DMS114 treated with DMSO at 0.1 percent for 48 hours (cell line): ENCODE measurements around the gene SYPL1.

Experiments
- DNase-seq: peaks from one replicate; lab custom pipeline; 2025; ENCODE audit not compliant: unreplicated experiment; lab: John Stamatoyannopoulos, UW

The SYPL1 gene

DNA sequence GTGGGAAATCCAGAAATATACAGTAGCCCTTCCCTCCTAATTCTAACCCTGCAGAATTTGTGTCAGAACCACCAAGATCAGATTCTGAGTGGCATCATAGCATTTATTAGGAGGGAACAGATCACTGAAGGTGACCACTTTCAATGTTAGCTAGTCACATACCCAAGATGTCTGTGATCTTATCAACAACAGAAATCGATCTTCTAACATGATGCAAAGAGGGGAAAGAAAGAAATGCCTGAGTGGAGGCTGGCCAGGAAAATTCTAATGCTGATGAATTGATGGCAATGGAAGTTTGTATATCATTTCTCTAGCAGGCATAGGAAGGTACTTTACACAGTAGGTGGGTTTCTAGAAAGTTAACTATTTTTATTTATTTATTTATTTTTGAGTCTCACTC, 10.6 kb upstream of the SYPL1 start:
- no peak for DNase-seq

DNA sequence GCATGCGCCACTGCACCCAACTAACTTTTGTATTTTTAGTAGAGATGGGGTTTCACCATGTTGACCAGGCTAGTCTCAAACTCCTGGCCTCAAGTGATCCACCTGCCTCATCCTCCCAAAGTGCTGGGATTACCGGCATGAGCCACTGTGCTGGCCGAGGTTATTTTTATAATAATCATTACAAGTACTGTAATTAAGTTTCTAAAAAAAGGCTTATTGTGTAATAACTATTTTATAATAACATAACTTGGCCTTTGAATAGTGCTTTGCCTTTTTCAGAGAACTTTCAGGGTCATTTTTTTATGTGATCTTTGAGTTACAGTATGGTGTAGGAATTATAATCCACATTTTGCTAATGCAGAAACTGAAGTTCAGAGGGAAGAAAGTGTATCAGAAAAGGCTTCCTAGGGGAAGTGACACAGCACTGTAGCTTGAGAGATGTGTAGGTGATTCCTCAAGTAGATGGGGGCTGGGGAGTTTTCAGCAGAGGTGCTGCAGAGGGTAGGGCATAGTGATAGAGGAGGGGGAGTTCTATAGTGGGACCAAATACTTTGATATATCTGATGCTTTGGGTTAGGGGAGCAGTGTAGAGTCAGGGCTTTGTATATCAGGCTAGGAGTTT, 9.2 kb upstream of the SYPL1 start:
- DNase-seq = no peak

DNA sequence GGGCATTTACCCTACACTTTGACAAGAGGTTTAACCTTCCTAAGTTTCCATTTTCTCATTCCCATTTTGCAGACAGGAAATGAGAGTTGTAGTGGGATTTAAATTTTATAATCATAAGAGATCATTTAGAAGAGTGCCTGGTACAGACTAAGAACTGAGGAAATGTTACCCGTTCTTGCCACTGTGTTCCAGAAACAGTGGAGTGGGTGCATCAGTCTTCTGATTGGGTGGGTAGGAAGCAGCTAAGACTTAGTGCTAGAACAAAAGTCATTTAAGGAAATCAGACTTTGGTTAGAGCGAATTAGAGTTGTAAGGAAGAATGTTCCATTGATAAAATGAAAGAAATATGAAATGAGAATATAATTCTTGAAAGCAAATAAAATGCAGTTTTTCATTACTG, 8.4 kb upstream of the SYPL1 start:
- DNase-seq = no peak

DNA sequence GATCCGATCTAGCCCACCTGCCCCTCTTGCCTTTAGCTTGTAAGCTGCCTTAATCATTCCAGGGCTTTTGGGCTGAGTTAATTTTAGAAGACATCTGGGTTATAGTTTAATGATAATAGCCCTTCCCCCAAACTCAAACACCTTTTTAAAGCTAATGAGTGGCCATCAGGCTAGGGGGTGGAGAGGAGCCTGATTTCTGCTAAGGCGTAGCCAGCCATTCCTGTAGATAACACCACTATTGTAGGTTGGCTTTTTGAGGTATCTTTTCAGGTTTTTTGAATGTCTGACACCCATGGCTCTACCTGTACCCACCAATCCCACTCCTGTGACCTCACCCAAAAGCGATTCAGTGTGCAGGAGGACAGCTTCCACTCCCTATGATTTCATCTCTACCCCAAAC, 7.6 kb upstream of the SYPL1 start:
- DNase-seq = no peak

DNA sequence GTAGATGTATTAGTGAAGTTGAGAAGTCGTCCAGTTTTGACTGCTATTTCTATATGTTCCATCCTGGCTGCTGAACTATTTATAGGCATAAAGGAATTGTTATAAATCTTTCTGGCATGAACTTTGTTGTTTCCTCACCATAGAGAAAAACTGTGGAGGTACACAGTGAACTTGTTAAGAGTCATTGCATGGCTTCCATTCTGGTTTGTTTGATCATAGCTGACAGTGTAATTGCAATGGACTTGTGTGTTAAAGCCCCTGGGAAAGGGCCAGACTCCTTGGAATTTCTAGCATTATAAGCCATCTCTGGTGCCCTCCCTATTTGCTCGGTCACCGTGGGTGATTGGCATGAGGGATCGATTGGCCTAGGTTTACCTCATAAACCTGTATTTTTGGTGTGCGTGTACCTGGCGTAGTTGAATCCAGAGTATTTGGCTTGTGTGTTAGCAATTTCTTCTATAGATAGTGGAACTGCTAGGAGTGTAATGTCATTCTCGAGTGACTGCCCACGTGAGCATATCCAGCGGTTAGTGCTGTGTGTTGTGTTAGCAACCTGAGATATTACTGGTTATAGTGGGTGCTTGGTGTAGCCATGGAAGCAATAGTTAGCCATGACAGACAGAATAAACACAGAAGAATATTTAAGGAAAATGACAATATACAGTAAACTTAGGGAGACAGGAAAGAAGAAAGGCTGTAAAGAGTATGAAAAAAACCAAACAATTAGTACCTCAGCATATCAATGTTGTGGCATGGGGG, 5.9 kb upstream of the SYPL1 start:
- DNase-seq = no peak

DNA sequence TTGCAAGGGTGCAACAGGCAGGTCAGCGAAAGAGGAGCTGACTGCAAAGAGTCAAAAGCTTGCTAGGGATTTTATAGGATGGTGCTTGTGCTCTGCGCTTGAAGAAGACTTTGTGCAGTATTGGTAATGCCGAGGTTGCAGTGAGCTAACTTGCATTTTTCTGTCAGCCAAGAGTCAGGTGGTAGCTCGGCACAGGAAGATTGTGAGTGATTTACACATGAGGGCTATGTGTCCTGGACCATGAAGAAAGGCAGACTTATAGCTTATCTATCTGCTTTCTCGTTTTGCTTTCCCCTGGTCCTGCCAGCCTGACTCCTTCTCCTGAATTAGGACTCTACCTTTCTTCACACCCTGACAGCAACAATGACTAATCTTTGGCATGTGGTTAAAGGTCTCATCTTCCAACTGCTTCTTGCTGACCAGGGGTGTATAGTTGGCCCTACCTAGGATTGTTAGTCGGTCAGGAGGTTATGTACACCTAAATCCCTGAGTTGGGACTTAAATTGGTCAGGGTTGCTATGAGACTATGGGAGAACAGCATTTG, 4.1 kb upstream of the SYPL1 start:
- no peak for DNase-seq

DNA sequence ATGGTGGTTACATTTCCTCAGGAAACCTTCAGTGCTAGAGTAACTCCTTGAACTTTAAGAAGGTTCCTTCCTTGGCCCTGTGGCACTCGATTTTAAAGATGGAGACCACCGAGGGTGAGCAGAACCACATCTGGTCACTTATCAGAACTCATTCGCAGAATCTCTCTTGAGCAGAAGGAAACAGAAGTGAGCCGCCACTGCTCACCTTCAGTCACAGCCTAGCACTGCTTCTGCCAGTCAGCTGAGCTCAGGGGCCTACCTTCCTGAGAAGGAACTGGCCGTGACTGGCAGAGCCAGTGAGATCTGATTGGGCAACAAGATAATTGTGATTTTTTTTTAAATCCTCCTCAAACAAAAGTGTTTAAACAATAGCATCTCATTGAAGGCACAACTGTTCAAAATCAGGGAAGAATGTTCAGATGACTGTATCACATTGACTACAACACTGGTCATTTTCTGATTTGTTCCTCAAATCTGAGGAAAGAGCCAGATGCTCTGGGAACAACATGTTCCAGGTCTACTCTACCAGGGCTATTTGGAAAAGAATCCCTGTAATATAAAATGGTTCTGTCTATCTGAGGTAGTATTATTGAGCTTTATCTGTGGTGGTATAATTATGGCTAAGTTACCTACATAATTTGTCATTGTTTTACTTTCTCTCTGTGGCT, 2.7 kb upstream of the SYPL1 start:
- no peak for DNase-seq

DNA sequence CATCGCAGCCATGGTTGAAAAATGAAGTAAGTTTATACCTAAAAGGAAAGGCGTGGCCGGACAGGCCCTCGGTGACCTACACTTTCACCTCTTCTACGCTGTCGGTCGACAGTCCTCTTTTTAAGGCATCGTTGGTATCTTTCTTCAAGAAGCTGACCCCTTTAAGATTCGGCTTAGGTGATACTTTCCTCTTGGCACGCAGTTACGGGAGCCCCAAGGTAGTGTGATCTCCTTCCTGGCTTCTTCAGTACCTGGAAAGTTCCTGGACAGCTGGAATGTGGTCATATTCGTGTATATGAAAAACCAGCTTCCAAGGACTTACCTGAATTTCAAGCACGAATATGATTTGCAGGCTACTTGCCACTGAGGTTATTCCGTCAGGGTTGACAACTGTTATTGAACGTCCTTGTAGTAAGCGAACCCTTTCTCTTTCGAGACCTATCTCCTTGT, 885 bp upstream of the SYPL1 start:
- no peak for DNase-seq

DNA sequence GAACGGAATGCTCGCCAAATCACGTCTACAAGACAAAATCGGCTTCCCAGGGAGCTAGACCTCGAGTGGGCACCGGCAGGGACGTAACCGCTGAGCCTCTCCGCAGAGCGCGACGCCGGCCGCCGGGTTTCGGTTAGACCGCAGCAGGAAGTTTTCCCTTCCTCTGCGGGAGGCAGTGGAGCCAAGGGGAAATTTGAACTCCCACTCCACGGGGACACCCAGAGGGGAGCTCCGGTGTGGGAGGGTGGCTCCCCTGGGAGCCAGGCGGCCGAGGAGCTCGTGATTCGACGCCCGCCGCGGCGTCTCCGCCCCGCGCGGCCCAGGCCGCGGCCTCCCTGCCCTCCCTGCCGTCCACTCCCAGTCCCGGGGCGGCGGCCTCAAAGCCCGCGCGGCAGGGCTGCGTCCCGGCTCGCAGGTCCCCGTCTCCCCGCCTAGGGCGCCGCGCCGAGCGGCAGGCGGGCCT, 426 bp downstream of the SYPL1 start:
- DNase-seq = no peak

DNA sequence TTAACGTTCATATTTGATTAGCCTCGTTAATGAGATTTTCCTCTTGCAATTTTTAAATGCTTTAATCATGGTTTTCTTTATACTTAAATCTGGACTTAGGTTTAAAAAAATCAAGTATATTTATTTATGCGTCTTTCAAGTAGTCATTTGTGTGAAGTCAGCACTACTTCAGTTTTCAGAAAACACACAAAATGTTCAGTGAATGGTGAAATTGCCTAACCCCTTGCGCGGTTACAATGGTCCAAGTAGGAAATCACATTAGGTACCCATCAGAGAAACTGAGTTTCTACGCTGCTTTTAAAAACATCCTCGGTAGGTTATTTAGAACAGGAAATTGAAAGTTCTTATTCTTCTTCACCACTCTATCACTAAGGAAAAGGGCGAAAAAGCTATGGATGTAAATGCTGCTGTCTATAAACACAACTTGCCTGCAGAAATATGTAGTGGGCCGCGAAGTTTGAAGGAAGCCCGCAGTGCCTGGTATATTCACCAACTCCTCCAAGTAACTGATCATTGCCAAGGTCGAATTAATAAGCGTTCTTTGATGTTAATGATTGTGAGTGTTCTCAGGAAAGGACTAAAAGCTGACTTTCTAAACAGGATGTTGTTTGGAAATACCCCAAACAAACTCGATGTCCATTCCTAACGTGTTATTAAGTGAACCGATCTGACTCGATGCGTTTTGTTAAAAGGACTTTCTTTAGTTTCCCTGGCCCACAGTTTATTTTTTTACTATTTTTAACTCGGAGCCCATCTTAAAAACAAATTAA, 1.0 kb downstream of the SYPL1 start:
- peak; percentile 9 for DNase-seq

DNA sequence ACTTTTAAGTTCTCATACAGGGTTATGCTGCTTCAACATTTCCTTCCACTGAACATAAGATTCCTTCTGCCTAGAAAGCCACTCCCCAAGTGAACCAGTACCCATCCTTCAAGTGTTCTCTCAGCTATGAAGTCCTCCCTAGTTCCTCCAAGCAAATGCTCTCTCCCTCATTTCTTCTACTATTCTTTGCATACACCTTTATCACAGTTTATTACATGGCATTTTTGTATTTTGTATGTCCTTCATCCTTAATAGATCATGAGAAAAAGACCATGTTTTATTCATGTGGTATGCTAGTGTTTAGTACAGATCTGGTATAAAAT, 1.9 kb downstream of the SYPL1 start:
- no peak for DNase-seq

DNA sequence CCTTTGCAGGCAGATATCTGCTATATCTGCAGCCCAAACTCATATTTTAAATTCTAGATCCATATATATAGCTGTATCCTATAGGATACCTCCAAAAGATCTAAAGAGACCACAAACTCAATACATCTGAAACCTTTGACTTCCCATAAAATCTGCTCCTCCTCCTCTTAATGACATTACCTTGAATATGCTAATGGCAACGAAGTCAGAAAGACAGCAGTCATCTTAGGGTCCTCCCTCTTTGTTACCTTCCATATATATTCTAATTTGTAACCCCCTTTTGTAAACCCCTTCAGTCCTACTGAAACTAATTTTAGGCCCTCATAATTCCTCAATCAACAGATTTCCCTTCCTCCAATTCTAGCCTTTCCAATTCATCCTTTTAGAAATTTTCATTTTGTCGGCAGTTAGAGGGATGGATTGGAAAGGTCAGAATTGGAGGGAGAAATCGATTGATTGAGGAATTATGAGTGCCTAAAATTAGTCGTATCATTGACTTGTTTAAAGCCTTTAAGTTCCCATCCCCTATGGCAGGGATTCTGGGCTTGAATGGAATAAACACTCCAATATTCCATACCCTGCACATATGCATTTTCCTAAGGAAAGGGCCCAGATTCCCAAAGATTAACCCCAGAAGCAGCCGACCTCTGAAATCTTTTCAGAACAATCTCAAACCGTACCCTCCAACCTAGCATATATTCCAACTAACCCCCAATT, 2.4 kb downstream of the SYPL1 start:
- no peak for DNase-seq

DNA sequence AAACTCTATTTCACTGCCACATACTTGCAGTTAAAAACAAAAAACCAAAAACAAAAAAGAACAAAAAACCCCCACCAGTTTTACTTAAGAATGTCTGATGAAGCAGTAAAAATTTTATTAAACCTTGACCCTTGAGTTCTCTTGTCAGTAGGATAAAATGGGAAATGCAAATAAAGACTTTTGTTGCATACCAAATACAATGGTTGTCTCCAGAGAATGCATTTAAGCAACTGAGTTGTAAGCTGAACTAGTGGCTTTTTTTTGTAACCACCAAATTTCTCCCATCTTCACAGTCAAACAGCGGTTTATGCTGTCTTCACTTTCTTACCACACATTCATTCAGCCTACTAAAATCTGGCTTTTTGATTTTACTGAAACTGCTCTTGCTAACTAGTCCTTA, 3.1 kb downstream of the SYPL1 start:
- DNase-seq = no peak

DNA sequence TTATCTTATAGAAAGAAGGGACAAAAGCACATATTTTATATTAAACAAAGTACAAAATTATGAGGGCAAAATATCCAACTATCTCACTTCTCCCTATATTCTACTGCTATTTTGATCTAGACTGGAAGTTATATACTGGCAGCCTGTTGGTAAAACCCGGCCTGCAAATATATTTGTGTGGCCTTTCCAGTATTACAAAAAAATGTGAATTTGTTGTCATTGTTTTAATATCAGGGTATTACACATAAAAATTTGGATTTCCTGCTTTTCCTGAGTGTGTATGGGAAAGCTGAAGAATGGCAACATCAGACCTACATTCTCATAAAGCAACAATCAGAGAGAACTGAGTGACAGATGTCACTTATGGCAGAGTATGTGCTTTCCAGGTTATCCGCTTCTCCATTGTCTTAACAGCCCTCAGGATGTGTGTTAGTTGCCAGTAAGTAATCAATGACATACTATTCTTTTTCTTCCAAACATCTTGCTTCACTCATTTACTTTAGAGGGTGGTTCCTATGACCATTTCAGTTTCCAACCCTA, 7.3 kb downstream of the SYPL1 start:
- no peak for DNase-seq

DNA sequence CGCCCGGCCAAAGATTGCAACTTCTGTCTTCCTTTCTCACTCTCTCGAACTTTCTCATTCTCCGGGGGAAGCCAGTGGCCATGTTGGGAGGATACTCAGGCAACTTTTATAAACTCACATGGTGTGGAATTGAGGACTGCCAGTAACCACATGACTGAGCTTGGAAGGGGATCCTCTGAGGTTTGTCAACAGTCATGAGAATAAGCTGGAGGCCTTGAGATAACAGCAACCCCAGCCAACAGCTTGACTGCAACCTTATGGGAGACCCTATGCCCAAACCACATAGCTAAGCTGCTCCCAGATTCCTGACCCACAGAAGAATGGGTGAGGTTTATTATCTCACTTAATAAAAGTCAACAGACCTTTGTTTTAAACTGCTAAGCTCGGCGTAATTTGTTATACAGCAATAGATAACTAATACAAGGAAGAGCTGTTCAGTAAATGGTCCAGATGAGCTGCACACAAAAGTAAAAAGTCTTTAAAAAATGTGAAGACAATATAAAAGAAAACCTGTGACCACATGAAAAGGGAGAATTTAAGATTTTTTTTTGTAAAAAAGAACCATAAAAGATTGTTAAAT, 9.6 kb downstream of the SYPL1 start:
- no peak for DNase-seq

DNA sequence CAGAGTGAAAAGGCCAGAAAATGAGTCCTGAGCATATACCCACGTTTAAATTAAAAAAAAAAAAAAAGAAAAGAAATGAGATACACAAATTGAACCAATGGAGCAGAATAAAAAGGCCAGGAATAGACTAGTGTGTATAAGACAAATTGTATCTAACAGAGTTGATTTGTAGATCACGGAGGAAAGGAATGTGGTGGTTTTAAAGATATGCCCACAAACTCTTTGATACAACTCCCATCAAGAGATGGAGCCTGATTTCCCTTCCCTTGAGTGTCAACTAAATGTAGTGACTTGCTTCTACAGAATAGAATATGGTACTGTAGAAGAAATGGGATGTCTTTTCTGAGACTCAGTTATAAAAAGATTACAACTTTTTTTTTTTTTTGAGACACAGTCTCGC, 10.4 kb downstream of the SYPL1 start:
- no peak for DNase-seq

DNA sequence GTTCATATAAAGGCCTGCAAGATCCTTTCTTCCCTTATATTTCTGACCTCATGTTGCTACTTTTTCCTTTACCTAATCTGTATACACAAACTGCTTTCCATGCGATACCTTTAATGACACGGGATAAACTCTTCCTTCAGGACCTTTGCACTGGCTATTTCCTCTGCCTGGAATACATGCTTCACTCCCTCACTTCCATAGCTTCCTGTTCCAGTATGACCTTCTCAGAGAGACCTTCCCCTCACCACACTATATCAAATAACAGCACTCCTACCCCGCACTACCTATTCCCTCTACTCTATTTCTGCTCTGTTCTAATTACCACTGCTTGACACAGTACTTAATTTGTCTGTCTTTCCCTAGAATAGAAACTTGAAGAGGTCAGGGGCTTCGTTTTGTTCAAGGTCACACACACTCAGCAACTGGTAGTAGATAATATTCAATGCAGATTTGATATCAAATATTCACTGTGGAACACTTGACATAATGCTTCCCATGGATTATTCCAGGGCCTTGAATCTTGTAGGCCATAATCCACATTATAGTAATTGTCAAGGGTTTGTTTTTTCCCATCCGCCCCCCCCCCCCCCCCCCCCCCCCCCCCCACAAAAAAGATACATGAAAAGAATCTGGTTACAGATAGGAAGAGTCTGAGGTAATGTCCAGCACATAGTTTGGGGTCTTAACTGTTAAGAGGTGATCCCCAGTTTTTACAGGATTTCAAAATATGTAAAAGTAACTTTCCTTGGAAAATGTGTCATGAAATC, 11.1 kb downstream of the SYPL1 start:
- DNase-seq = no peak

DNA sequence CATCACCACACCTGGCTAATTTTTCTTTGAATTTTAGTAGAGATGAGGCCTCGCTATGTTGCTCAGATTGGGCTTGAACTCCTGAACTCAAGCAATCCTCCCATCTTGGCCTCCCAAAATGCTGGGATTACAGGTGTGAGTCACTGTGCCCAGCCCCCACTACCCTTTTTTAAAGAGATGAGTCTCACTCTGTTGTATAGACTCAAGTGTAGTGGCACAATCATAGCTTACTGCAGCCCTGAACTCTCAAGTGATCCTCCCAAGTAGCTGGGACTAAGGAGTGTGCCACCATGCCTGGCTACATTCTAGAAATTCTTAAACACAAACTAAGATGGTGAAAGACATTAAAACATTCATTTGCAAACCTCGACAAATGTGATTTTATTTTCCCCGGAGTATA, 12.6 kb downstream of the SYPL1 start:
- no peak for DNase-seq

DNA sequence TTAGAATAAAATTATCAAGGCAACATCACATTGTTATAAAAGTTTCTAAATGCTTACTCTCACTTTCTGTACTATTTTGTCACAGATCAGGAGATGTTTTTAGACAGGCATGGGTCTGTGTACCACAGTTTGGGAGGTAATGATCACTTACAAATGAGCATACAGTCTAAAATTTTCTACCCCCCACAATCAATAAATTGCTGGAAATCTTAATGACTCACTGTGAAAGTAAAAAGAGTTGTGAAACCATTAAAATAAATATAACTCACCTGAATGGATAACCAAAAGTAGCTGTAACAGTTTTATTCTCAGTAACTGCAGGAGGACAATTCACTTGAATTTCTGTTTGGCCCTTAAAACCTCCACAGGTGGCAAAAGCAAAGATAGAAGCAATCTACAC, 13.2 kb downstream of the SYPL1 start:
- DNase-seq = no peak
